Thyroid gland (tissue), 4 donors: Measurements from ENCODE around the gene RBMX2.

Source experiments
- CTCF ChIP-seq, 6 experiments: fragments of 200-600 bp in 3 of 6; fragments of 450-650 bp in 3 of 6; sonication (generic) in 3 of 6; IDR thresholded peaks; one replicate each; pipeline ENCODE4 v1.5.1; 2016 to 2019; ENCODE audit warnings: antibody characterized with exemption in 6 of 6, mild to moderate bottlenecking in 2 of 6, inconsistent platforms in 1 of 6, moderate library complexity in 1 of 6
- POLR2A ChIP-seq, 2 donors: fragments of 450-650 bp; IDR thresholded peaks; one replicate each; pipeline ENCODE4 v1.6.1; 2017; ENCODE audit warnings: antibody characterized with exemption in 2 of 2, mild to moderate bottlenecking in 2 of 2, moderate library complexity in 1 of 2

GRCh38 chrX:130444641-130445336 is 43.0 kb downstream of the RBMX2 start:
- TF ChIP-seq CTCF (IDR thresholded peaks at IDR 0.05) (no peak), POLR2A (IDR thresholded peaks at IDR 0.05) (no peak)
